GOT3 (cell line): ENCODE results near the gene CMC2.

Experiments used
- DNase-seq: peaks from one replicate; lab custom pipeline; 2025; ENCODE audit warnings: mixed read lengths; lab: John Stamatoyannopoulos, UW

The CMC2 gene

GRCh38 chr16:81003064-81003463 is 3.6 kb downstream of the CMC2 start:
- no peak for DNase-seq

GRCh38 chr16:81001330-81001729 is 5.4 kb downstream of the CMC2 start:
- DNase-seq, result no peak

- DNase-seq, result no peak
Measured at GRCh38 chr16:81000873-81001272, 5.8 kb downstream of the CMC2 start.

- DNase-seq, result no peak
Measured at GRCh38 chr16:80997964-80998620, 8.6 kb downstream of the CMC2 start.

GRCh38 chr16:80997139-80997798 is 9.4 kb downstream of the CMC2 start:
- DNase-seq, result no peak

GRCh38 chr16:80996688-80997138 is 10.0 kb downstream of the CMC2 start:
- DNase-seq, result no peak

- no peak for DNase-seq
Measured at GRCh38 chr16:80994451-80994850, 12.2 kb downstream of the CMC2 start.

GRCh38 chr16:80993834-80994233 is 12.9 kb downstream of the CMC2 start:
- no peak for DNase-seq

GRCh38 chr16:80993307-80993706 is 13.4 kb downstream of the CMC2 start:
- no peak for DNase-seq

GRCh38 chr16:80992676-80993293 is 13.9 kb downstream of the CMC2 start:
- no peak for DNase-seq

- no peak for DNase-seq
Measured at GRCh38 chr16:80991792-80992430, 14.8 kb downstream of the CMC2 start.

GRCh38 chr16:80990978-80991377 is 15.7 kb downstream of the CMC2 start:
- DNase-seq, result no peak

- no peak for DNase-seq
Measured at GRCh38 chr16:80990577-80990976, 16.1 kb downstream of the CMC2 start.

- DNase-seq, result no peak
Measured at GRCh38 chr16:80989801-80990200, 16.9 kb downstream of the CMC2 start.

- no peak for DNase-seq
Measured at GRCh38 chr16:80988756-80989155, 17.9 kb downstream of the CMC2 start.

GRCh38 chr16:80986557-80986956 is 20.1 kb downstream of the CMC2 start:
- no peak for DNase-seq

- DNase-seq, result no peak
Measured at GRCh38 chr16:80985611-80986010, 21.1 kb downstream of the CMC2 start.

- no peak for DNase-seq
Measured at GRCh38 chr16:80984124-80984892, 22.4 kb downstream of the CMC2 start.

- no peak for DNase-seq
Measured at GRCh38 chr16:80982646-80983045, 24.0 kb downstream of the CMC2 start.

- DNase-seq, result no peak
Measured at GRCh38 chr16:80981103-80981502, 25.6 kb downstream of the CMC2 start.

- DNase-seq, result no peak
Measured at GRCh38 chr16:80976946-80977345, 29.7 kb downstream of the CMC2 start.
